GM23248 (cell line): Measurements from ENCODE around the gene INPP5J.

Experiments
- EZH2 ChIP-seq: fragments of 200-600 bp; sonication (generic); IDR thresholded peaks from 2 replicates; pipeline ENCODE4 v1.6.1; 2018; ENCODE audit warnings: antibody characterized with exemption, mild to moderate bottlenecking; ENCODE audit not compliant: insufficient read depth, poor library complexity, severe bottlenecking
- EZH2phosphoT487 ChIP-seq: fragments of 200-600 bp; sonication (generic); IDR thresholded peaks from 2 replicates; pipeline ENCODE4 v1.6.1; 2018; ENCODE audit warnings: antibody characterized with exemption, moderate library complexity, mild to moderate bottlenecking, low read depth; ENCODE audit not compliant: insufficient read depth

DNA sequence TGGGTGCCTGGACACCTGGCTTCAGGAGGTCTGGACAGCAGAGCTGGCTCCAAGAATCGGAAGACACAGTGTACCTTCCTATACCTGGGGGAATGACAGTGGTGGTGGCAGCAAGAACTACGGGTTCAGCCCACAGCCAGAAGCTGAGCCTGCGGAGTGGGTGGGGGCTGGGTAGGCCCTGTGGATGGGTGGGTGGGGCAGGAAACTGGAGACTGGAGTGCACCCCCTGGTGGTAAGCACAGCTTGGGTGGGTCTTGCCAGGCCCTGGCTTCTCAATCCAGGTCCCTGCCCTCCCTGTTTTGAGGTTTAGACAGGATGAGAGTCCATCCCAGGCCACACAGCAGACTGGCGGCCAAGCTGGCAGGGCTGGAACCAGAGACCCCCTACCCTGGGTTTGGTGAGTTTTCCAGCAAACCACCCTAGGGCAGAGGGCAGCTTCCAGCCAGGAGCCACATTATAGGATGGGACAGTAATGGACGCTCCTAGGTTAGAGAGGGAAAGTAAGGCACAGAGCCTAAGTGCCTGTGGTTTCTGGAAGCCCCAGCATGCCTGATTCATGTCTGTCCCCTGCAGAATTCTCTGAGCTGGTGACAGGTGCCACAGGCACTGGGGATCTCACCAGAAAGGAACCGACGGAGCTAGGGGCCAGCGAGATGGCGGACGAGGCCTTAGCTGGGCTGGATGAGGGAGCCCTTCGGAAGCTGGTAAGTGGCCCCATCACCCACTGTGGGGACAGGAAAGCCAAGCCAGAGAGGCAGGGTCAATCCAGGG is 40.0 kb upstream of the INPP5J start:
- TF ChIP-seq EZH2phosphoT487, result no peak
- no peak for TF ChIP-seq EZH2
